Sciatic nerve (tissue), 2 donors: Measurements from ENCODE around the gene BRI3. TPM values are rescaled to one million over a fixed set of nuclear protein-coding genes. Genes with fewer than 3 reads are reported as not detected.

Experiments used
- ATAC-seq: fragments of 200-7000 bp; cut with Tn5 transposase; one replicate; pipeline ENCODE4 v1.9.1; 2020; ENCODE audit warnings: mild to moderate bottlenecking, moderate library complexity
- DNase-seq: peaks from one replicate; pipeline ENCODE4 v3.0.0-alpha.2; 2020; ENCODE audit warnings: low spot score
- intact Hi-C: fragments of 100-400 bp; cut with DNase I; formaldehyde crosslinking; loops from one replicate; pipeline ENCODE4 v1.14.2; 2022
- total RNA-seq: library from RNA; stranded (reverse); fragmentation: NEBNext Ultra II Directional; extraction: Animal tissue kit (Norgen Biotek cat#: 25700); gene quantifications from one replicate; pipeline ENCODE4 v1.2.1, GENCODE V29; 2021
- donor health status: DM: no; HTN: no; CAD: no.
- donor health status: DM: no; HTN: no; CAD: no.

BRI3 gene
- total RNA-seq, 1 donor from 2014 or later: 132 TPM

GRCh38 chr7:98285157-98286092, 3.9 kb downstream of the BRI3 start:
- intact Hi-C loops: no loop called here
- DNase-seq: no peak
- ATAC-seq: no peak

GRCh38 chr7:98286093-98286539, 4.6 kb downstream of the BRI3 start:
- DNase-seq (peak; percentile 83), ATAC-seq (peak; percentile 33)

GRCh38 chr7:98286701-98287485, 5.4 kb downstream of the BRI3 start:
- intact Hi-C loops: no loop called here
- DNase-seq (no peak), ATAC-seq (no peak)

More at GRCh38 chr7:98286093-98286539, 4.6 kb downstream of the BRI3 start:
- intact Hi-C loops: no loop called here

- DNase-seq: no peak
- intact Hi-C loops: no loop called here
- no peak for ATAC-seq
These were observed 6.0 kb downstream of the BRI3 start for GRCh38 chr7:98287486-98287959.

DNA sequence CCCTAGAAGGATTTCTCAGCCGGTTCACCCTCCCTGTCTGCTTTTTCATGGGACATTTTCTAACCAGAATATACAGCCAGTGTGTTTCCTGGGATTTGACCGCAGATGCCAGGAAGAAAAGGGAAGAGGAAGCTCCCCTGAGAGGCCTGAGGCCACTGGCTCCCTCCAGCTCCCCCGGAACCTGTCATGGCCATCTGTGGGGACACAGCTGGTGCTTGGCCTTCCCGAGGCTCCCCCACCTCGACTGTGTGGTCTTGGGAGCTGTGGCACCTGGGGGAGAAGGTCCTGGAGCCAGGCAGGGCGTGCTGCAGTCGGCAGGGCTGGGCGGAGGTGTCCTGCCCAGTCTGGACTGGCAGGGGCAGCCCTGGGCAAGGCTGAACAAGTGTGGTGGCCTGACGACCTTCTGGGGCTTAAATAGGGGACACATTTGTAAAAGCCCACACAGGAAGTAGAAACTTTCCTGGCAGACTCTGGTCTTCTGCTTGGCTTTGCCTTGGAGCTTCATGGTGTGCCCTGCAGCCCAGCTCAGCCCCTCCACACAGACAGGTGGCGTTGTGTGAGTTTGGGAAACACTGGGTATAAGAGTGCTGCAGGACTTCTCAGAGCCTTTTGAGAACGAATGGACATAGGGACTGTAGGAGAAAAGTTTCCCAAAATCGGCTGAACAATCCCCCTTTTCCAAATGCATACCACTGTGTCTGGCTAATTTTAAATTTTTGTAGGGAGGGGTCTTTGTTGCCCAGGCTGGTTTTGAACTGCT, 6.8 kb downstream of the BRI3 start:
- DNase-seq (no peak), ATAC-seq (no peak)
- intact Hi-C loops: no loop called here

GRCh38 chr7:98289333-98289875, 7.9 kb downstream of the BRI3 start:
- DNase-seq (no peak), ATAC-seq (no peak)
- intact Hi-C loops: no loop called here

DNA sequence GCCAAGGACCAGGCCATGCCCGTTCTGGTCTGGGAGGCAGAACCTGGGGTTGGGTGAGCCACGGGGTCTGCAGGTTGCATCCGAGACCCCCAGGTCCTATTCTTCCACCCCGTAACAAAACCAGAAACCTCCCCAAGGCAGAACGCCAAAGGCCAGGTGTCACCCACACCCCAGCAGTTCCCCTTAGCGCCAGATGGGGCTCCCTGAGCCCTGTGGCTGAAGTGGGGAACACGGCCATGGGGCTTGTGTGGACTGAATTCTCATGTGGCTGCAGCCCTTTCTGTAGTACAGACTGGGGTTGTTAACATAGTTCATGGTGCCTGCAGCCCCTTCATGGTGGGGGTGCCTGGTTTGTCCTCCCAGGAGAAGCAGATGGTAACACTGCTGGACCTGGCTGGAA, 10.2 kb downstream of the BRI3 start:
- ATAC-seq (no peak), DNase-seq (no peak)
- intact Hi-C loops: no loop called here

DNA sequence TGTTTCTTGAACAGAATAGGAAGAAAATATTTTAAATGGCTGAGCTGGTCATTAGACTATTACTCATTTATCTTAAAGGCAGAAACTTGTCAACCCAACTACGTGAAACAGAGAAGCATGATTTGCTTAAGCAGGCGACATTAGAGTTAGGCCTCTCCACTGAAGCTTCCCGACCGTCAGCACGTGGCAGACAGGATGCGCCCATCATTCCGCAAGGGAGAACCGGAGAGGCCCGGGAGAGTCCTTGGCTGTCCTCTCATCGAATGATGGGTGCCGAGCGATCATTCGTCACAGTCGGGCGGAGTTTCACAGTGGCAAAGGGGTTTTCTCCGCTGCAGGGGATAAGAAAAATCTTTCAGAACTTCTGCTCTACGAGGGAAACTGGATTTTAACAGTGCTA, 11.8 kb downstream of the BRI3 start:
- no peak for DNase-seq
- intact Hi-C loops: no loop called here
- ATAC-seq: no peak

GRCh38 chr7:98293746-98294145, 12.3 kb downstream of the BRI3 start:
- no peak for ATAC-seq

GRCh38 chr7:98294326-98294725, 12.8 kb downstream of the BRI3 start:
- intact Hi-C loops: no loop called here
- ATAC-seq (no peak), DNase-seq (no peak)

More at GRCh38 chr7:98293746-98294145, 12.3 kb downstream of the BRI3 start:
- intact Hi-C loops: no loop called here
- no peak for DNase-seq

GRCh38 chr7:98294798-98295382, 13.4 kb downstream of the BRI3 start:
- ATAC-seq (peak; percentile 47), DNase-seq (no peak)
- intact Hi-C loops: no loop called here

DNA sequence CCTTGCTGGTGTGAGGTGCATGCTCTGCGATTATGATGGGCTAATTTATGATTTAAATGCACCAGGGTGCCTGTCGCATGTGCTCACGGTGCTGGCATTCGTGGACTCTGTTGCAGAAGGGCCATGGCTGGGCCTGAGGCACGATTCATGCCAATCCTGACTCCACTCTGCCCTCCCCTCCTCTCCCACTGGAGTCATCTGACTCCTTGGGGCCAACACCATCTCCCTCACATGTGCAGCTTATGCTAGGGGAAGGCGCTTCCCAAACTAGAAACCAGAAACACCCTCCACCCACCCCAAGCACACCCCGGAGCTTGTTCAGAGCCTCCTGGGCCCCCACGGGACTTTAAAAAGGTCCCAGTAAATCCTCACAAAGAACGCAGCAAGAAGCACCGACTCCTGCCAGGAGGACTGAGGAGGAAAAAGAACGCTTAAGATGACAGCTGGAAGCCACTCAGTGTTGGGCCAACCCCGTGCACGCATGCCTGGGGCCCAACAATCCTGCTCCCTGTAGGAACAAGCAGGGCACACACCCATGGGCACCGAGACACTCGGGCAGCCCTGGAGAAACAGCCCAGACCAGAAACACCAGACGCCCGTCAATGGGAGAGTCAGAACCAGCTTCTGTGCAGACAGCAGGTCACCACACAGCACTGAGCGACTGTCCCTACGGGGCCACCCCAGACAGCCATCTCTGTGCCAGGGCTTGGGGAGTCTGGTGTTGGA, 14.1 kb downstream of the BRI3 start:
- no peak for ATAC-seq
- intact Hi-C loops: no loop called here

DNA sequence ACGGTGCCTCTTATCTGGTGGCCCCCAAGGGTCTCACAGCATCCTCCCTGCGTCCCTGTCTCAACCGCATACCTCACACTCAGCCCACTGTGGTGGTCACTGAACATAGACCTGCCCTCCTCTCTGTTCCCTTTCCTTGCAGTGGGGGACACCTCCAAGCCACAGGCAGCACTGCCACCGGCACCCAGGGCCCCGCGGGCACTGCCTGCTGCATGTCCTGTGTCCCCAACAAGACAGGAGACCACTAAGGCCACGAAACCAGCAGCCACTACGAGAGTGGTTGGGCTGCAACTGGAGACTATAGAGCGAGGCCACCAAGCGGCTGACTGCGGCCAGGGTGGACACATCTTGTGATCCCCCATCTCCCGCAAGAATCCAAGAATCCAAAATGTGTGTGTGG, 15.3 kb downstream of the BRI3 start:
- DNase-seq (no peak), ATAC-seq (no peak)
- intact Hi-C loops: no loop called here

More for the DNA sequence above, 14.1 kb downstream of the BRI3 start:
- DNase-seq: no peak

DNA sequence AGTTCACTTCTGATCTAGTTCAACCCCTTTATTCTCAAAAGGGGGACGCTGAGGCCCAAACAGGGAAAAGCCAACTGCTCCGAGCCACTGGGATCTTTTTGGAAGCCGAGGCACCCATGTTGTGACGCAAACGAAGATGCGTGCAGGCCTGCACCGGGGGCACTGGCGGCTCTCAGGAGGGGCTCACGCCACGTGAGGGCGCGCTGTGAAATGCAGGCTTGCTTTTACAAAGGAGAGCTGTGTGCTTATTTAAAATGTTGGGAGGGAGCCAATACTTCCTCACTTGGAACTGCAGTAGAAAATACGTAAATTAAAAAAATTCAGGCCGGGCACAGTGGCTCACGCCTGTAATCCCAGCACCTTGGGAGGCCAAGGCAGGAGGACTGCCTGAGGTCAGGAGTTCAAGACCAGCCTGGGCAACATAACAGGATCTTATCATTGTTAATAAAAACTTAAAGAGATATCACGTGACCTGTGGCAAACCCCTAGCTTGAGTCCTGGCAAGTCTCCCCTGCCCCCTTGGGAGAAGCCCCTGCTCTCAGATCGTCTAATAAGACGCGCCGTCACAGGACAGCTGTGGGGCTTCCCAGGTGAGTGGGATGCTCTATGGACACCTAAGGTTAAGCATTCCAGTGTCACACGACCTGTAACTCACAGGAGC, 16.3 kb downstream of the BRI3 start:
- intact Hi-C loops: no loop called here
- ATAC-seq: no peak
- no peak for DNase-seq

- intact Hi-C loops: no loop called here
- ATAC-seq: no peak
- no peak for DNase-seq
These were observed 19.3 kb downstream of the BRI3 start for GRCh38 chr7:98300595-98301372.

GRCh38 chr7:98301693-98302470, 20.4 kb downstream of the BRI3 start:
- intact Hi-C loops: no loop called here
- DNase-seq (no peak), ATAC-seq (no peak)
